GM23338 (cell line): ENCODE data around the gene DPH6. TPM values are rescaled to one million over a fixed set of nuclear protein-coding genes. Genes with fewer than 3 reads are reported as not detected.

Experiments
- ATAC-seq: fragments of 200-7000 bp; cut with Tn5 transposase; 3 replicates; pipeline ENCODE4 v1.9.1; 2020
- DNase-seq: peaks from one replicate; pipeline ENCODE4 v3.0.0-alpha.2; 2015; ENCODE audit warnings: low spot score
- H2AFZ ChIP-seq: fragments of 200-600 bp; sonication (generic); 2 replicates; pipeline ENCODE4 v1.8.0; 2016; ENCODE audit warnings: antibody characterized with exemption, mild to moderate bottlenecking, moderate library complexity
- H3F3A ChIP-seq: fragments of 200-600 bp; sonication (generic); replicated peaks from 2 replicates; pipeline ENCODE4 v1.8.0; 2017; ENCODE audit warnings: antibody characterized with exemption, mixed run types, low read depth
- H3K27ac ChIP-seq: fragments of 200-600 bp; sonication (generic); 2 replicates; pipeline ENCODE4 v1.6.1; 2016; ENCODE audit warnings: low read depth
- H3K27me3 ChIP-seq: fragments of 200-600 bp; sonication (generic); 2 replicates; pipeline ENCODE4 v1.8.0; 2016; ENCODE audit warnings: mild to moderate bottlenecking, mixed run types, moderate library complexity; ENCODE audit not compliant: insufficient read depth
- H3K36me3 ChIP-seq: fragments of 200-600 bp; sonication (generic); 2 replicates; pipeline ENCODE4 v1.8.0; 2016; ENCODE audit warnings: mild to moderate bottlenecking; ENCODE audit not compliant: insufficient read depth
- H3K4me1 ChIP-seq: fragments of 200-600 bp; sonication (generic); 2 replicates; pipeline ENCODE4 v1.8.0; 2016; ENCODE audit warnings: mild to moderate bottlenecking, moderate library complexity; ENCODE audit not compliant: insufficient read depth
- H3K4me2 ChIP-seq: fragments of 200-600 bp; sonication (generic); 2 replicates; pipeline ENCODE4 v1.7.1; 2017; ENCODE audit warnings: mixed run types
- H3K4me3 ChIP-seq: fragments of 200-600 bp; sonication (generic); 2 replicates; pipeline ENCODE4 v1.6.1; 2016; ENCODE audit warnings: mixed run types
- H3K79me2 ChIP-seq: fragments of 200-600 bp; sonication (generic); replicated peaks from 2 replicates; pipeline ENCODE4 v1.8.0; 2017; ENCODE audit warnings: mild to moderate bottlenecking; ENCODE audit not compliant: insufficient read depth
- H3K9me2 ChIP-seq: fragments of 200-600 bp; sonication (generic); 2 replicates; pipeline ENCODE4 v1.8.0; 2017; ENCODE audit not compliant: insufficient read depth
- H4K20me1 ChIP-seq: fragments of 200-600 bp; sonication (generic); replicated peaks from 2 replicates; pipeline ENCODE4 v1.8.0; 2017; ENCODE audit warnings: mild to moderate bottlenecking; ENCODE audit not compliant: insufficient read depth
- H3K27ac Mint-ChIP-seq: 2 replicates; pipeline ENCODE4 v1.8.0; 2020; ENCODE audit warnings: inconsistent platforms, mild to moderate bottlenecking, moderate library complexity, mixed read lengths
- H3K27me3 Mint-ChIP-seq: 3 replicates; pipeline ENCODE4 v1.8.0; 2022; ENCODE audit warnings: low read depth, mild to moderate bottlenecking, moderate library complexity, mixed read lengths, inconsistent platforms; ENCODE audit not compliant: insufficient read depth, poor library complexity
- H3K36me3 Mint-ChIP-seq: 3 replicates; pipeline ENCODE4 v1.8.0; 2021; ENCODE audit warnings: low read depth, mild to moderate bottlenecking, inconsistent platforms, moderate library complexity, mixed read lengths
- H3K4me1 Mint-ChIP-seq: 3 replicates; pipeline ENCODE4 v1.8.0; 2020; ENCODE audit warnings: mild to moderate bottlenecking, inconsistent platforms, mixed read lengths
- H3K4me3 Mint-ChIP-seq: 3 replicates; pipeline ENCODE4 v1.8.0; 2021; ENCODE audit warnings: moderate library complexity, mild to moderate bottlenecking, inconsistent platforms, mixed read lengths
- H3K9me3 Mint-ChIP-seq: 3 replicates; pipeline ENCODE4 v1.8.0; 2020; ENCODE audit warnings: moderate library complexity, mild to moderate bottlenecking, inconsistent platforms, mixed read lengths
- CREB1 ChIP-seq: fragments of 250-450 bp; sonication (Bioruptor Pico); IDR thresholded peaks from 2 replicates; pipeline ENCODE4 v1.5.0; 2020; ENCODE audit warnings: low read depth, mild to moderate bottlenecking, moderate library complexity
- CTCF ChIP-seq, 2 experiments: fragments of 200-600 bp in 1 of 2; sonication (generic) in 1 of 2; conservative IDR thresholded peaks; 2 replicates each; pipeline versions ENCODE4 v1.5.1 to v1.6.1; 2016 to 2017; ENCODE audit warnings: antibody characterized with exemption in 2 of 2, low read depth in 2 of 2, mild to moderate bottlenecking in 2 of 2, moderate library complexity in 1 of 2
- ETS1 ChIP-seq: IDR thresholded peaks from 2 replicates; pipeline ENCODE4 v1.6.1; 2016; ENCODE audit warnings: antibody characterized with exemption
- EZH2 ChIP-seq: fragments of 200-600 bp; sonication (generic); IDR thresholded peaks from one replicate; pipeline ENCODE4 v1.8.0; 2017; ENCODE audit warnings: antibody characterized with exemption, mild to moderate bottlenecking, low read depth; ENCODE audit not compliant: unreplicated experiment
- EZH2phosphoT487 ChIP-seq: fragments of 200-600 bp; sonication (generic); IDR thresholded peaks from one replicate; pipeline ENCODE4 v1.8.1; 2018; ENCODE audit warnings: antibody characterized with exemption; ENCODE audit not compliant: unreplicated experiment
- JUNB ChIP-seq: IDR thresholded peaks from one replicate; pipeline ENCODE4 v1.6.1; 2016; ENCODE audit warnings: antibody characterized with exemption; ENCODE audit not compliant: unreplicated experiment
- NANOG ChIP-seq: IDR thresholded peaks from 2 replicates; pipeline ENCODE4 v1.6.1; 2016; ENCODE audit warnings: antibody characterized with exemption, borderline replicate concordance
- POLR2AphosphoS5 ChIP-seq: IDR thresholded peaks from 2 replicates; pipeline ENCODE4 v1.6.1; 2016; ENCODE audit warnings: antibody characterized with exemption, low read depth
- REST ChIP-seq: IDR thresholded peaks from one replicate; pipeline ENCODE4 v1.6.1; 2018; ENCODE audit warnings: antibody characterized with exemption; ENCODE audit not compliant: unreplicated experiment
- ZNF331 ChIP-seq: fragments of 250-450 bp; sonication (Bioruptor Pico); IDR thresholded peaks from 2 replicates; pipeline ENCODE4 v1.5.0; 2020; ENCODE audit warnings: low read depth, mild to moderate bottlenecking, moderate library complexity
- polyA plus RNA-seq: library from polyadenylated mRNA; unstranded; fragments of >200 nt; fragmentation: Nextera tagmentation; extraction: Ambion mirVana; gene quantifications from 2 replicates; pipeline ENCODE4 v1.2.1, GENCODE V29; 2016
- total RNA-seq: library from RNA; depleted of rRNA; stranded (reverse); fragments of >200 nt; shearing (Covaris generic); gene quantifications from 2 replicates; pipeline ENCODE4 v1.2.3, GENCODE V29; 2014

The DPH6 gene
- total and polyA plus RNA-seq, 2 experiments from 2014 or later = 37.9 to 46.9 TPM

GRCh38 chr15:35410775-35411174, 135.2 kb downstream of the DPH6 start (continued):
- TF ChIP-seq ZNF331 (CRISPR knock-in tag) = no peak
- no peak for TF ChIP-seq ETS1
- no peak for TF ChIP-seq EZH2phosphoT487
- no peak for TF ChIP-seq CTCF (conservative IDR thresholded peaks at IDR 0.05; ENCODE audit: low read depth in 2 of 2)

- DNase-seq = no peak
- H3K4me1 Mint-ChIP-seq = no peaks in the 10 kb centered on the region
- ATAC-seq = no peak
- TF ChIP-seq JUNB = no peak
- TF ChIP-seq NANOG = no peak
- TF ChIP-seq CREB1 (CRISPR knock-in tag) = no peak
- no peak for TF ChIP-seq EZH2
- no peak for TF ChIP-seq ETS1
- no peak for TF ChIP-seq ZNF331 (CRISPR knock-in tag)
- no peak for TF ChIP-seq EZH2phosphoT487
- no peak for TF ChIP-seq CTCF (conservative IDR thresholded peaks at IDR 0.05; ENCODE audit: low read depth in 2 of 2)
- TF ChIP-seq POLR2AphosphoS5 = no peak
- no peak for TF ChIP-seq REST
Measured at GRCh38 chr15:35399901-35400300, 146.1 kb downstream of the DPH6 start.

More at GRCh38 chr15:35399901-35400300, 146.1 kb downstream of the DPH6 start:
- Histone ChIP-seq H3K4me1 (no peaks in the 10 kb centered on the region), H3K36me3 (no peaks in the 10 kb centered on the region), H3K4me2 (no peak overlapping the region), H4K20me1 (no peaks in the 10 kb centered on the region), H3K27me3 (no peaks in the 10 kb centered on the region), H3K9me2 (no peaks in the 10 kb centered on the region), H2AFZ (no peak overlapping the region), H3K4me3 (no peak overlapping the region), H3F3A (no peaks in the 10 kb centered on the region), H3K27ac (no peak overlapping the region), H3K79me2 (no peaks in the 10 kb centered on the region)
- Mint-ChIP-seq H3K4me3 (no peak overlapping the region), H3K9me3 (no peaks in the 10 kb centered on the region), H3K27me3 (no peaks in the 10 kb centered on the region), H3K36me3 (no peaks in the 10 kb centered on the region; the same call in 2 of the 3 replicates), H3K27ac (no peak overlapping the region)
